Sigmoid colon (tissue), 7 donors: ENCODE data around the gene RTCA. TPM values are rescaled to one million over a fixed set of nuclear protein-coding genes. Genes with fewer than 3 reads are reported as not detected.
"Not testable (repeated sequence)": the region's sequence is repeated elsewhere in the genome, so short reads cannot be mapped to it uniquely, and the experiment has no call there.

Experiments used
- DNase-seq: peaks from one replicate; pipeline ENCODE4 v3.0.0-alpha.2; 2019
- H3K27ac ChIP-seq, 4 donors: fragments of 200-600 bp; sonication (generic); one replicate each; pipeline ENCODE4 v1.5.1; 2016 to 2019; ENCODE audit warnings: mild to moderate bottlenecking in 1 of 4
- H3K27me3 ChIP-seq, 3 donors: fragments of 200-600 bp; sonication (generic); one replicate each; pipeline ENCODE4 v1.5.1; 2019; ENCODE audit warnings: mild to moderate bottlenecking in 1 of 3
- H3K36me3 ChIP-seq, 4 donors: fragments of 200-600 bp; sonication (generic); one replicate each; pipeline ENCODE4 v1.5.1; 2016 to 2019
- H3K4me1 ChIP-seq, 4 donors: fragments of 200-600 bp; sonication (generic); one replicate each; pipeline ENCODE4 v1.5.1; 2017 to 2019
- H3K4me3 ChIP-seq, 4 donors: fragments of 200-600 bp; sonication (generic); one replicate each; pipeline ENCODE4 v1.5.1; 2017 to 2019; ENCODE audit warnings: mild to moderate bottlenecking in 2 of 4, moderate library complexity in 1 of 4
- H3K9me3 ChIP-seq, 4 donors: fragments of 200-600 bp in 3 of 4; sonication (generic) in 3 of 4; one replicate each; pipeline versions ENCODE4 v1.5.1 to v1.6.1; 2013 to 2019
- EP300 ChIP-seq, 4 donors: sonication (generic); formaldehyde crosslinking; IDR thresholded peaks; one replicate each; pipeline ENCODE4 v1.6.1; 2017; ENCODE audit warnings: antibody characterized with exemption in 4 of 4
- POLR2A ChIP-seq, 2 donors: fragments of 450-650 bp; IDR thresholded peaks; one replicate each; pipeline ENCODE4 v1.6.1; 2016; ENCODE audit warnings: antibody characterized with exemption in 2 of 2, mild to moderate bottlenecking in 2 of 2, moderate library complexity in 2 of 2
- POLR2AphosphoS5 ChIP-seq, 4 donors: sonication (generic); formaldehyde crosslinking; IDR thresholded peaks; one replicate each; pipeline ENCODE4 v1.6.1; 2017; ENCODE audit warnings: antibody characterized with exemption in 4 of 4
- WGBS, 2 donors: extraction: QIAGEN DNeasy Blood & Tissue Kit; methylation state at CpG; one replicate each; pipeline ENCODE4 v1.1.7; 2013; 5-methylcytosine and 5-hydroxymethylcytosine counted together
- intact Hi-C: fragments of 100-400 bp; cut with DNase I; formaldehyde crosslinking; loops from one replicate; pipeline ENCODE4 v1.15.1; 2023
- polyA plus RNA-seq, 3 donors: library from polyadenylated mRNA; stranded (reverse); fragments of 200-250 nt; gene quantifications; one replicate each; pipeline ENCODE4 v1.2.3, GENCODE V29; 2013
- total RNA-seq, 4 donors: library from RNA; depleted of rRNA; stranded (reverse); fragments of >200 nt; gene quantifications; one replicate each; pipeline ENCODE4 v1.1.0, GENCODE V29; 2016
- TF ChIP-seq, protein P1 (sequence below), 4 experiments: fragments of 450-650 bp in 3 of 4; fragments of 200-600 bp in 1 of 4; IDR thresholded peaks; one replicate each; pipeline ENCODE4 v1.5.1; 2016 to 2019; ENCODE audit warnings: antibody characterized with exemption in 4 of 4, mild to moderate bottlenecking in 3 of 4, moderate library complexity in 2 of 4
- donor health status: healthy with polysubstance abuse.
- donor health status: Bipolar disorder and iron deficiency.
- donor health status: healthy.

Gene RTCA
- total and polyA plus RNA-seq, 7 donors = 16.3 to 43.7 (median 24.3) TPM

DNA sequence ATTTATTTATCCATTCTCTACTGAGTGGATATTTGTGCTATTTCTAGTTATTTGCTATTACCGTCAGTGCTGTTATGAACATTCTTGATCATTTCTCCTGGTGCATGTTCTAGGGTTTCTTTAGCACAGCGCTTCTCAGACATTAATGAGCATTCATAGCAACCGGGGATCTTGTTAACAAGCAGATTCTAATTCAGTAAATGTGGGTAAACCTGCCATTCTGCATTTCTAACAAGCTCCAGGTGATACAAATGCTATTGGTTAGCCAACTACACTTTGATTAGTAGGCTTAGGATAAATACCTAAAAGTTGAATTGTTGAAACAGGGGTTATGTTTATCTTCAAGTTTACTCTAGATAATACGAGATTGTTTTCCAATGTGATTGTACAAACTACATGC is 13.1 kb upstream of the RTCA start:
- WGBS, 2 donors = 55 to 88% methylated on average over 4 of the region's 4 CpGs
- Histone ChIP-seq H3K4me1 (peaks cover 0 to 16% (median 8%) of the 10 kb centered on the region in 4 donors), H3K27me3 (no peaks in the 10 kb centered on the region), H3K36me3 (no peaks in the 10 kb centered on the region), H3K9me3 (no peaks in the 10 kb centered on the region), H3K27ac (no peak overlapping the region), H3K4me3 (no peak overlapping the region)
- no peak for DNase-seq
- intact Hi-C loops = loop anchor here (5.0 kb wide), 1 partner anchor 446 kb away; no protein-coding TSS in a partner anchor
- no peak for TF ChIP-seq EP300 (IDR thresholded peaks at IDR 0.05)
- TF ChIP-seq, protein P1, sequence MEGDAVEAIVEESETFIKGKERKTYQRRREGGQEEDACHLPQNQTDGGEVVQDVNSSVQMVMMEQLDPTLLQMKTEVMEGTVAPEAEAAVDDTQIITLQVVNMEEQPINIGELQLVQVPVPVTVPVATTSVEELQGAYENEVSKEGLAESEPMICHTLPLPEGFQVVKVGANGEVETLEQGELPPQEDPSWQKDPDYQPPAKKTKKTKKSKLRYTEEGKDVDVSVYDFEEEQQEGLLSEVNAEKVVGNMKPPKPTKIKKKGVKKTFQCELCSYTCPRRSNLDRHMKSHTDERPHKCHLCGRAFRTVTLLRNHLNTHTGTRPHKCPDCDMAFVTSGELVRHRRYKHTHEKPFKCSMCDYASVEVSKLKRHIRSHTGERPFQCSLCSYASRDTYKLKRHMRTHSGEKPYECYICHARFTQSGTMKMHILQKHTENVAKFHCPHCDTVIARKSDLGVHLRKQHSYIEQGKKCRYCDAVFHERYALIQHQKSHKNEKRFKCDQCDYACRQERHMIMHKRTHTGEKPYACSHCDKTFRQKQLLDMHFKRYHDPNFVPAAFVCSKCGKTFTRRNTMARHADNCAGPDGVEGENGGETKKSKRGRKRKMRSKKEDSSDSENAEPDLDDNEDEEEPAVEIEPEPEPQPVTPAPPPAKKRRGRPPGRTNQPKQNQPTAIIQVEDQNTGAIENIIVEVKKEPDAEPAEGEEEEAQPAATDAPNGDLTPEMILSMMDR (IDR thresholded peaks at IDR 0.05) = no peak
- no peak for TF ChIP-seq POLR2A (IDR thresholded peaks at IDR 0.05)
- no peak for TF ChIP-seq POLR2AphosphoS5 (IDR thresholded peaks at IDR 0.05)

- TF ChIP-seq, protein P1 (IDR thresholded peaks at IDR 0.05) = no peak
- TF ChIP-seq EP300 (IDR thresholded peaks at IDR 0.05) (no peak), POLR2AphosphoS5 (IDR thresholded peaks at IDR 0.05) (no peak), POLR2A (IDR thresholded peaks at IDR 0.05) (no peak)
- intact Hi-C loops = loop anchor here (5.0 kb wide), 1 partner anchor 446 kb away; no protein-coding TSS in a partner anchor
- Histone ChIP-seq H3K27ac (no peak overlapping the region), H3K9me3 (no peaks in the 10 kb centered on the region), H3K4me1 (peaks cover 0 to 14% (median 7%) of the 10 kb centered on the region in 4 donors), H3K36me3 (no peaks in the 10 kb centered on the region), H3K27me3 (no peaks in the 10 kb centered on the region), H3K4me3 (no peak overlapping the region)
- no peak for DNase-seq
- 70 to 79% methylated on average over 10 of the region's 10 CpGs for WGBS, 2 donors
Measured at GRCh38 chr1:100253552-100253951, 12.5 kb upstream of the RTCA start.

GRCh38 chr1:100256273-100256672 is 9.7 kb upstream of the RTCA start:
- H3K27ac ChIP-seq, H3K36me3 ChIP-seq, H3K4me3 ChIP-seq, H3K4me1 ChIP-seq, intact Hi-C loops, H3K27me3 ChIP-seq, H3K9me3 ChIP-seq, DNase-seq: not testable (repeated sequence)
- WGBS, 2 donors = 81 to 93% methylated on average over 5 of the region's 5 CpGs

- H3K9me3 ChIP-seq, H3K27ac ChIP-seq, intact Hi-C loops, DNase-seq, H3K36me3 ChIP-seq, H3K27me3 ChIP-seq, H3K4me3 ChIP-seq, H3K4me1 ChIP-seq: not testable (repeated sequence)
- WGBS, 2 donors = 81 to 95% methylated on average over 6 of the region's 6 CpGs
Measured at GRCh38 chr1:100258427-100258826, 7.6 kb upstream of the RTCA start.

- no peak overlapping the region for H3K27ac ChIP-seq
- H3K4me1 ChIP-seq = peaks cover 0 to 8% (median 4%) of the 10 kb centered on the region in 4 donors
- intact Hi-C loops = no loop called here
- TF ChIP-seq EP300 (IDR thresholded peaks at IDR 0.05) (no peak), POLR2AphosphoS5 (IDR thresholded peaks at IDR 0.05) (no peak), POLR2A (IDR thresholded peaks at IDR 0.05) (no peak)
- TF ChIP-seq, protein P1 (IDR thresholded peaks at IDR 0.05) = no peak
- no peaks in the 10 kb centered on the region for H3K9me3 ChIP-seq
- no peak overlapping the region for H3K4me3 ChIP-seq
- no peak for DNase-seq
- peaks cover 0 to 6% (median 0%) of the 10 kb centered on the region in 4 donors for H3K36me3 ChIP-seq
- no peaks in the 10 kb centered on the region for H3K27me3 ChIP-seq
Measured at GRCh38 chr1:100261686-100262085, 4.3 kb upstream of the RTCA start.

DNA sequence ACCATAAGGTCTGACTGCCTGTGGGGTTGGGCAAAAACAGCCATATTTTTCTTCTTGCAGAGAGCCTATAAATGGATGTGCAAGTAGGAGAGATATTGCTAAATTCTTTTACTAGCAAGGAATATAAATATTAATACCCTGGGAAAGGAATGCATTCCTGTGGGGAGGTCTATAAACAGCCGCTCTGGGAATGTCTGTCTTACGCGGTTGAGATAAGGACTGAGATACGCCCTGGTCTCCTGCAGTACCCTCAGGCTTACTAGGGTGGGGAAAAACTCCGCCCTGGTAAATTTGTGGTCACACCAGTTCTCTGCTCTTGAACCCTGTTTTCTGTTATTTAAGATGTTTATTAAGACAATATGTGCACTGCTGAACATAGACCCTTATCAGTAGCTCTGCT is 1.9 kb upstream of the RTCA start:
- 91% methylated on average over 5 of the region's 5 CpGs for WGBS, 2 donors
- intact Hi-C loops, H3K27me3 ChIP-seq, H3K27ac ChIP-seq, H3K9me3 ChIP-seq, DNase-seq, H3K4me3 ChIP-seq: not testable (repeated sequence)
- Histone ChIP-seq H3K4me1 (peaks cover 0 to 32% (median 23%) of the 10 kb centered on the region in 4 donors), H3K36me3 (peaks cover 0 to 24% (median 5%) of the 10 kb centered on the region in 4 donors)
